HG02642 (cell line): ENCODE data around the gene PCGF5.

Experiments used
- ATAC-seq: cut with Tn5 transposase; IDR thresholded peaks from one replicate; pipeline ENCODE4 v1.9.1; 2021; ENCODE audit warnings: mild to moderate bottlenecking; ENCODE audit not compliant: unreplicated experiment, poor library complexity

PCGF5 gene

GRCh38 chr10:91208642-91209041 is 11.8 kb upstream of the PCGF5 start:
- ATAC-seq = no peak

GRCh38 chr10:91210014-91210413 is 10.4 kb upstream of the PCGF5 start:
- peak; percentile 15 for ATAC-seq

- peak; percentile 89 for ATAC-seq
Observed at GRCh38 chr10:91210435-91210834, 10.0 kb upstream of the PCGF5 start.

- ATAC-seq = no peak
Observed at GRCh38 chr10:91211675-91212074, 8.8 kb upstream of the PCGF5 start.

GRCh38 chr10:91214911-91215310 is 5.6 kb upstream of the PCGF5 start:
- ATAC-seq = no peak

- ATAC-seq = no peak
Observed at GRCh38 chr10:91215384-91215783, 5.1 kb upstream of the PCGF5 start.

- ATAC-seq = no peak
Observed at GRCh38 chr10:91219371-91220193, 881 bp upstream of the PCGF5 start.

GRCh38 chr10:91220954-91221675 is 652 bp downstream of the PCGF5 start:
- ATAC-seq = peak; percentile 31

- no peak for ATAC-seq
Observed at GRCh38 chr10:91226093-91226492, 5.6 kb downstream of the PCGF5 start.

GRCh38 chr10:91227576-91227975 is 7.1 kb downstream of the PCGF5 start:
- ATAC-seq = no peak

- no peak for ATAC-seq
Observed at GRCh38 chr10:91229683-91230082, 9.2 kb downstream of the PCGF5 start.

- no peak for ATAC-seq
Observed at GRCh38 chr10:91238191-91238590, 17.7 kb downstream of the PCGF5 start.

- no peak for ATAC-seq
Observed at GRCh38 chr10:91239789-91240188, 19.3 kb downstream of the PCGF5 start.

GRCh38 chr10:91242940-91243339 is 22.5 kb downstream of the PCGF5 start:
- peak; percentile 45 for ATAC-seq

GRCh38 chr10:91247360-91248111 is 27.1 kb downstream of the PCGF5 start:
- ATAC-seq = no peak

GRCh38 chr10:91249700-91250099 is 29.2 kb downstream of the PCGF5 start:
- ATAC-seq = no peak

- no peak for ATAC-seq
Observed at GRCh38 chr10:91250341-91250740, 29.9 kb downstream of the PCGF5 start.

GRCh38 chr10:91251430-91252056 is 31.1 kb downstream of the PCGF5 start:
- peak; percentile 60 for ATAC-seq

- no peak for ATAC-seq
Observed at GRCh38 chr10:91253300-91253699, 32.8 kb downstream of the PCGF5 start.

- ATAC-seq = no peak
Observed at GRCh38 chr10:91257310-91257709, 36.8 kb downstream of the PCGF5 start.
